MM.1S (cell line): ENCODE results near the gene TP63.

Experiments used
- DNase-seq: peaks from one replicate; pipeline ENCODE4 v3.0.0-alpha.2; 2015
- H2AFZ ChIP-seq: fragments of 300-600 bp; sonication (generic); 2 replicates; pipeline ENCODE4 v1.6.0; 2016; ENCODE audit warnings: antibody characterized with exemption, low read length
- H3F3A ChIP-seq: fragments of 300-600 bp; sonication (generic); 2 replicates; pipeline ENCODE4 v1.6.1; 2016; ENCODE audit warnings: mild to moderate bottlenecking, antibody characterized with exemption, low read length, moderate library complexity, mixed read lengths; ENCODE audit not compliant: insufficient read depth
- H3K27ac ChIP-seq: fragments of 300-600 bp; sonication (generic); 2 replicates; pipeline ENCODE4 v1.5.1; 2016; ENCODE audit warnings: mild to moderate bottlenecking, low read length
- H3K27me3 ChIP-seq: fragments of 300-600 bp; sonication (generic); replicated peaks from 2 replicates; pipeline ENCODE4 v1.6.0; 2016; ENCODE audit warnings: low read length; ENCODE audit not compliant: insufficient read depth
- H3K36me3 ChIP-seq: fragments of 300-600 bp; sonication (generic); replicated peaks from 2 replicates; pipeline ENCODE4 v1.6.1; 2016; ENCODE audit warnings: mild to moderate bottlenecking, low read length, mixed read lengths; ENCODE audit not compliant: insufficient read depth
- H3K4me1 ChIP-seq: fragments of 300-600 bp; sonication (generic); 2 replicates; pipeline ENCODE4 v1.6.1; 2016; ENCODE audit warnings: low read length, mixed read lengths
- H3K4me2 ChIP-seq: fragments of 300-600 bp; sonication (generic); 2 replicates; pipeline ENCODE4 v1.6.0; 2016; ENCODE audit warnings: low read depth, low read length
- H3K4me3 ChIP-seq: fragments of 300-600 bp; sonication (generic); 2 replicates; pipeline ENCODE4 v1.5.1; 2016; ENCODE audit warnings: low read length, mixed read lengths
- H3K79me2 ChIP-seq: fragments of 300-600 bp; sonication (generic); 2 replicates; pipeline ENCODE4 v1.6.1; 2016; ENCODE audit warnings: mixed run types, low read length, mixed read lengths
- H3K9ac ChIP-seq: fragments of 300-600 bp; sonication (generic); 2 replicates; pipeline ENCODE4 v1.6.1; 2016; ENCODE audit warnings: low read length, mixed read lengths
- H3K9me2 ChIP-seq: fragments of 300-600 bp; sonication (generic); replicated peaks from 2 replicates; pipeline ENCODE4 v1.6.1; 2016; ENCODE audit warnings: mild to moderate bottlenecking, low read length, mixed read lengths; ENCODE audit not compliant: insufficient read depth
- H3K9me3 ChIP-seq: fragments of 300-600 bp; sonication (generic); replicated peaks from 2 replicates; pipeline ENCODE4 v1.6.1; 2016; ENCODE audit warnings: mild to moderate bottlenecking, low read length, mixed read lengths; ENCODE audit not compliant: insufficient read depth
- H4K20me1 ChIP-seq: fragments of 300-600 bp; sonication (generic); 2 replicates; pipeline ENCODE4 v1.6.1; 2016; ENCODE audit warnings: mild to moderate bottlenecking, low read length, moderate library complexity, mixed read lengths; ENCODE audit not compliant: insufficient read depth
- EZH2 ChIP-seq: fragments of 300-600 bp; sonication (generic); optimal IDR thresholded peaks from 2 replicates; pipeline ENCODE3; 2017; ENCODE audit warnings: low read depth, mild to moderate bottlenecking, antibody characterized with exemption, low read length, mixed read lengths
- EZH2phosphoT487 ChIP-seq: fragments of 300-600 bp; sonication (generic); IDR thresholded peaks from 2 replicates; pipeline ENCODE4 v1.6.1; 2018; ENCODE audit warnings: antibody characterized with exemption, low read length
- TF ChIP-seq, protein P1 (sequence below): fragments of 300-600 bp; sonication (generic); IDR thresholded peaks from 2 replicates; pipeline ENCODE4 v1.5.1; 2016; ENCODE audit warnings: antibody characterized with exemption, low read length, mixed read lengths

Gene TP63

DNA sequence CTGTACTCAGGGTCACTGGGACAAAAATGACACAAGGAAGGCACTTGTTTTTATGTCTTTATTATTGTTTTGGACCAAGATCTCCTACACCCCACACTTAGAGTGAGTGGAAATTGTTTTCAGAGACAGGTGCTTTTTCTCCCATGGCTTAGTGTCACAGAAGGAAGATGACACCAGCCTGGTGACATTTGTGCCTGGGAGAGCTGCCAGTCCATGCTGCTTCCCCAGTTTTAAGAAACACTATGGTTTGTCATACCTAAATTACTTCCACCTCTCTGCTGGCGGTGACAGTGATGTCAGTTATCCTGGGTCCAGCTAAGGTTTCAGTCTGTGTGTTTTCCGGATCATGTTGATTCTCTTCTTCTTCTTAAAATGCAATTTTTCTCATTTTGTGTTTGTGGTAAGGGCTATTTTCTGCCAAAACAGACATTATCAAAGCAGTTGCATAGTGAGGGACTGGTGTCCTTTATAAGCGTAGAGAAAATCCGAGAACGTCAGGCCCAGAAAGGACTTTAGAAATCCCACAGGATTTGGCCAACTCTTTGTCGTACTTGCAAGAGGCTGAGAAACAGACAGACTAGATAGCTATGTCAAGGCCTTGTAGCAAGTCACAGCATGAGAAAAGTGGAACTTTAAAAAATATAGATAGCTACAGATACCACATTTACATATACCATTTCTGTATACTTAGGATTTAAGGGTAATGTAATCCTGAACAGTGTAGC, 149.5 kb downstream of the TP63 start:
- Histone ChIP-seq H3K27me3 (no peaks in the 10 kb centered on the region), H4K20me1 (no peaks in the 10 kb centered on the region), H2AFZ (no peak overlapping the region), H3F3A (no peaks in the 10 kb centered on the region), H3K4me1 (no peaks in the 10 kb centered on the region), H3K9ac (no peak overlapping the region), H3K27ac (no peak overlapping the region), H3K9me3 (no peaks in the 10 kb centered on the region), H3K79me2 (no peaks in the 10 kb centered on the region), H3K4me2 (no peak overlapping the region), H3K4me3 (no peak overlapping the region), H3K9me2 (no peaks in the 10 kb centered on the region), H3K36me3 (no peaks in the 10 kb centered on the region)
- no peak for DNase-seq
- TF ChIP-seq EZH2phosphoT487: no peak
- TF ChIP-seq, protein P1, sequence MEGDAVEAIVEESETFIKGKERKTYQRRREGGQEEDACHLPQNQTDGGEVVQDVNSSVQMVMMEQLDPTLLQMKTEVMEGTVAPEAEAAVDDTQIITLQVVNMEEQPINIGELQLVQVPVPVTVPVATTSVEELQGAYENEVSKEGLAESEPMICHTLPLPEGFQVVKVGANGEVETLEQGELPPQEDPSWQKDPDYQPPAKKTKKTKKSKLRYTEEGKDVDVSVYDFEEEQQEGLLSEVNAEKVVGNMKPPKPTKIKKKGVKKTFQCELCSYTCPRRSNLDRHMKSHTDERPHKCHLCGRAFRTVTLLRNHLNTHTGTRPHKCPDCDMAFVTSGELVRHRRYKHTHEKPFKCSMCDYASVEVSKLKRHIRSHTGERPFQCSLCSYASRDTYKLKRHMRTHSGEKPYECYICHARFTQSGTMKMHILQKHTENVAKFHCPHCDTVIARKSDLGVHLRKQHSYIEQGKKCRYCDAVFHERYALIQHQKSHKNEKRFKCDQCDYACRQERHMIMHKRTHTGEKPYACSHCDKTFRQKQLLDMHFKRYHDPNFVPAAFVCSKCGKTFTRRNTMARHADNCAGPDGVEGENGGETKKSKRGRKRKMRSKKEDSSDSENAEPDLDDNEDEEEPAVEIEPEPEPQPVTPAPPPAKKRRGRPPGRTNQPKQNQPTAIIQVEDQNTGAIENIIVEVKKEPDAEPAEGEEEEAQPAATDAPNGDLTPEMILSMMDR: no peak

DNA sequence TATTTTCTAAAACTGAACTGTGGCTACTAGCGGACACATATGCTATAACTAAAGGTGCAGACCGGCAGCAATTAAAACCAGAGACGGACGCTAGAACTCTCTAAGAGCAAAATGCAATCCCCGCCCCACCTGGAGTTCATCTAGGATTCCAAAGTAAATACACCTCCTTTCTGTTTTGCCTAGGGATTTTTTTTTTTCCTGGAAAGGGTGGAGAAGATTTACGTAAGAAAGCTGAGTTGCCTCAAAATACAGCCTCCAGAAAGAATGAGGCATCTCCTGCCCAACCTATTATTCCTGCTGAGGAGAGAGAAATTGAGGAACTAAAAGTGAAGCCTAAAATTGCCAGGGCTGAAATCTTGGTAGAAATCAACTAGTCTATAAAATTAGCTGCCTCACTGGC, 150.2 kb downstream of the TP63 start:
- Histone ChIP-seq H3K27ac (no peak overlapping the region), H3K4me1 (no peaks in the 10 kb centered on the region), H3K9me2 (no peaks in the 10 kb centered on the region), H3K9ac (no peak overlapping the region), H3K79me2 (no peaks in the 10 kb centered on the region), H3K4me2 (no peak overlapping the region), H2AFZ (no peak overlapping the region), H3K27me3 (no peaks in the 10 kb centered on the region), H4K20me1 (no peaks in the 10 kb centered on the region), H3K36me3 (no peaks in the 10 kb centered on the region), H3F3A (no peaks in the 10 kb centered on the region), H3K9me3 (no peaks in the 10 kb centered on the region), H3K4me3 (no peak overlapping the region)
- DNase-seq: no peak
- TF ChIP-seq EZH2phosphoT487 (no peak), EZH2 (no peak)
- TF ChIP-seq, protein P1: no peak

DNA sequence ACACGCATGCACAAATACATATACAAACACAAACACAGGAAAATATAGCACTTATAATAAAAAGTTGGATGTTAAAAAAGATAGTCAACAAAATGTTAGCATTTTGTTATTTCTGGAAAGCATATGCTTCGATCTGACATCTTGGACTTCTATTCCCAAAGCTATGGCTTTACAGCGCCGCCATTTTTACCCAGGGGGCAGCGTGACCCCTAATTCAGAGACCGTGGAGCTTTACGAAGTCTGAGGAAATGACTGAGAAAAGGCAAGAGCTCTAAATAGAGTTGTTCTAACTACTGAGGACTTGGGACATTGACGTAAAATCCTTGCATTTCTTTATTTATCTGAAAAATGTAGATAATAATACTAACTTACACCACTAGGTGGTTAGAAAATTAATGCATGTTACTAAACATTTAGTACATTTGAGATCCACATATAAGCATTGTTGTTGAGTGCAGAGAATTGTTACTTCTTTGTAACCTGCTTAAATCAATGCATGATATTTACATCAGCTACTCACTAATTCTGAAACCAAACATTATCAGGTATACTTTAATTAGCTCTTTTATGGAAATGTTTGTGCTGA, 155.4 kb downstream of the TP63 start:
- no peaks in the 10 kb centered on the region for H3K4me1 ChIP-seq
- no peak overlapping the region for H3K4me3 ChIP-seq
- no peak overlapping the region for H2AFZ ChIP-seq
- no peaks in the 10 kb centered on the region for H4K20me1 ChIP-seq
- no peaks in the 10 kb centered on the region for H3K27me3 ChIP-seq
- no peaks in the 10 kb centered on the region for H3K9me3 ChIP-seq
- H3K9me2 ChIP-seq: no peaks in the 10 kb centered on the region
- H3F3A ChIP-seq: no peaks in the 10 kb centered on the region
- no peak overlapping the region for H3K9ac ChIP-seq
- no peak overlapping the region for H3K27ac ChIP-seq
- TF ChIP-seq EZH2: no peak
- TF ChIP-seq, protein P1: peak; percentile 10; the same call in 1 of the 2 replicates
- H3K4me2 ChIP-seq: no peak overlapping the region
- no peaks in the 10 kb centered on the region for H3K36me3 ChIP-seq
- no peak for DNase-seq
- H3K79me2 ChIP-seq: no peaks in the 10 kb centered on the region
